NK-92 (cell line): ENCODE measurements around the gene ACBD3.

Experiments
- DNase-seq: peaks from one replicate; lab custom pipeline; 2025; ENCODE audit not compliant: unreplicated experiment; lab: John Stamatoyannopoulos, UW

The ACBD3 gene

GRCh38 chr1:226135059-226135651 is 51.4 kb downstream of the ACBD3 start:
- no peak for DNase-seq

DNA sequence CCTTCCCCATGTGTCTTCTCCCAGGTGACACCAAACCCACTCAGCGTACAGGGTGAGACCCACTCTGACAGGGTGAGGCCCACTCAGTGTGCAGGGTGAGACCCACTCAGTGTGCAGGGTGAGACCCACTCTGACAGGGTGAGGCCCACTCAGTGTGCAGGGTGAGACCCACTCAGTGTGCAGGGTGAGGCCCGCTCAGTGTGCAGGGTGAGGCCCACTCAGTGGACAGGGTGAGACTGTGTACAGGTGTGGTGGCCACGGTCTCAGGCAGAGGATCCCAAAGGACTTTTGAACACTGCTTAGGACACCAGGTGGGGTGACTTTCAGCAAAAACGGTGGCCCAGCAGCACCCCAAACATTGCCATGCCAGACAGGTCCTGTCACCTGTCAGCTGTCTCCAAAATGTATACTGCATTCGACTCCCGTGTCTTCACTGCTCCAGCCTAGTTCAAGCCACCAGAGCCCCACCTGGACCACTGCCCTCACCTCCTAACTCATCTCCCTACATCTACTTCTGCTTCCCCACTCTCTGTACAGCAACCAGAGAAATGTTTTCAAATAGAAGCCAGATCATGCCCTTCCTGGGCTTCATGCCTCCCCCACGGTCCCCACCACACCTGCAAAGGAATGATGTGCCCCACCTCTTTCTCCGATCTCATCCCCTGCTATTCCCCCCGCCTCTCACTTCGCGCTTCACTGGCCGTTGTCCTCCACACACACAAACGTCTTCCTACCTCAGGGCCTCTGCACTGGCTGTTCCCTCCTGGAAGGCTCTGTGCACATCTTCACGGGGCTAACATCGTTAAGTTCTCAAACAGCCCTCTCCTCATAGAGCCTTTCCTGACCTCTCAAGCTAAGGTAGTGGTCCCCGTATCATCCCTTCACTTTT is 52.1 kb downstream of the ACBD3 start:
- no peak for DNase-seq

GRCh38 chr1:226133504-226134123 is 52.9 kb downstream of the ACBD3 start:
- no peak for DNase-seq

DNA sequence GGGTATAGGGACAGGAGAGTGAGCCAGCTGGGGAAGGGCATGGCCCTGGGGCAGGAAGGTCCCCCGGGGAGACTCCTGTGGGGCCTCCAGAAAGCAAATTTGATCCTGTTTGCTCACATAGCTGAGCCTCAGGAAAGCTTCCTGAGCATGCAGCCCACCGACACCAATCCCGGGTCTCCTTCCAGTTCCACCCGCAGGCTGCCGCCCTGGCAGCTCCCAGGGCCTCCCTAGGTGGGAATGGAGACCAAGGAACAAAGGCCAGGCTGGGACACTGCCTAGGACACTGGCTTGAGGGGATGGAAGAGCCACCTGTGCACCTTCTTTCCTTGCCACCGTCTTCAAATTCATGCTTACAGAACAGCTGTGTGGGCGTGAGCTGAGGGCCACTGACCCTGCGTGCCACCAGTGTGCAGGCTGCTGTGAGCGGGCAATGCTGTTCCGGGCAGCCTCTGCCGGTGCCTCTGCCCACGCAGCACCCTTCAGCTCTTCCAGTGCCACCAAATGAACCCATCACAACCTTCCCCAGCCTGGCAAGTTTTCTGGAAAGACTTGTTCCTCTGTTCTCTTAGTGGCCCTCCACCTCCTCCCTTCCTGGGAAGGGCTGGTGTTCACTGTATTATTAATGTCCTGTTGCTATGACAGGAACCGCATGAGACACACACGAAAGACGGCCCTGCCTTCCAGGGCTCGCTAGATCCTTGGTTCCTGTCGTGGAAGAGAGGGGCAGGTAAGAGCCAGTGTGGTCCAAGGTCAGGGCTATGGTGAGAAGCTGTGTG is 53.6 kb downstream of the ACBD3 start:
- DNase-seq = no peak

DNA sequence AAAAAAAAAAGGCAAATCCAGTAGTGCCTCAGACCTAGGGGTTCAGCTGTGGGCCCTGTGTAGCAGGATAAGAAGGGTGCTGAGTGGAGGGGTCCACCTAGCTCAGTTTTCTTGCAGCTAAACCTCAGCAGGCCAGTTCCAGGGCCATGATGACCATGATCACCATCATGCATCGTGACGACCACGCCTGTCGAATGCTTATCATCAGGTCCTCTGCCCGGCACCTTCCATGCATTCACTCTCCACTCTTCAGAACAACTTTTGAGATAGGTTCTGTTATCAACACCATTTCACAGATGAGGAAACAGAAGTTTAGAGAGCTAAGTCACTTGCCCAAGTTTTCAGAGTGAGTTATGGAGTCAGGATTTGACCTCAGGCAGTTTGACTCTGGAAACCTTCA is 54.9 kb downstream of the ACBD3 start:
- no peak for DNase-seq

- no peak for DNase-seq
Observed at GRCh38 chr1:226129230-226129629, 57.3 kb downstream of the ACBD3 start.

- DNase-seq = no peak
Observed at GRCh38 chr1:226128487-226129075, 58.0 kb downstream of the ACBD3 start.

GRCh38 chr1:226126824-226127569 is 59.5 kb downstream of the ACBD3 start:
- no peak for DNase-seq

DNA sequence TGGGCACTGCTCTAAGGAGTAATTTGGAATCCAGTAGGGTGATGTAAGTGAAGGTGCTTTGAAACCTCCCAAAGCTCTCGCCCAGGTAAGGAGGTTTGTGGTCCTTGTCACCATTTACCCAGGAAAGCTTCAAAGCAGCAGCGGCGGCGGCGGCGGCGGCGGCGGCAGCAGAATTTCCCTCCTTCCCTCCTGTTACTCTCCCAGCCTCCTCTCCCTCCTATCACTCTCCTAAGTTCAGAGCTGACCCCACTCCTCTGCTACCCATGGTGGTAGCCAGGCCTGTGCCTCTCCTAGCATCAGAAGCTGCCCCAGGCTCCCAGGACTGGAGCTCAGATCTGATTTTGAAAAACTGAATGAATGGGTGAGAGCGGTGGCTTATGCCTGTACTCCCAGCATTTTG is 60.7 kb downstream of the ACBD3 start:
- no peak for DNase-seq

- DNase-seq = no peak
Observed at GRCh38 chr1:226125097-226125630, 61.4 kb downstream of the ACBD3 start.

GRCh38 chr1:226123591-226124471 is 62.7 kb downstream of the ACBD3 start:
- no peak for DNase-seq

DNA sequence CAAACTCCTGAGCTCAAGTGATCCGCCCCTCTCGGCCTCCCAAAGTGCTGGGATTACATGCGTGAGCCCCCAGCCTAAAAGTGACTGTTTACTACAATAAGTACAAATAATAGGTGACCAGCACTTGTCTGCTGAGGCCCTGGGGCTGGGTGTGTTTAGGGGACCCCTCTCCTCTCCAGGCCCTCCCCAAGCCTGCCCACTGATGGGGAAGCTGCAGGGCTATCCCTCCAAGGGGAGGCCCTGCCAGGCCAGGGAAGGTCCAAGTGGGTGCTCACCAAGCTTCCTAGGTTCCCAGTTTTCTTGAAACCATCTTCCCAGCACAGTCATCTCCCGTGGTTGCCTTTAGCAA is 63.4 kb downstream of the ACBD3 start:
- no peak for DNase-seq

- DNase-seq = no peak
Observed at GRCh38 chr1:226121587-226122400, 64.7 kb downstream of the ACBD3 start.

GRCh38 chr1:226121049-226121586 is 65.4 kb downstream of the ACBD3 start:
- no peak for DNase-seq

DNA sequence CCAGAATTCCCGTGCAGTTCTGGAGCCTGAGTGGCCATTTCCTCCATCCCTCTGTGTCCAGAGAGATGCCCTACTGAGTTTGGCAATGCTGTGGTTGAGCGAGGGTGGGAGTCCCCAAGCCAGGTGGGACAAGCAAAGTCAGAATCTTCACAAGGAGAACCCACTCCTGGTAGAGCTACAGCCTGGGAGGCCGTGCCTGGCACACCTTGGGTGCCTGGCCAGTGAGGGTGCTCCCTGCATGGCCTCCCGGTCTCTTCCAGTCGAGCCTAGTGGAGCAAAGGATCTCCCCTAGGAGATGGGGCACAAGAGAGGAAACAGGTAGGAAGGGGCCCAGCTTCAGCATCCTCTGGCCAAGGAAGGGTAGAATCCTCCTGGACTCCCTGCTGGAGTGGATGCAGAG is 66.1 kb downstream of the ACBD3 start:
- no peak for DNase-seq

DNA sequence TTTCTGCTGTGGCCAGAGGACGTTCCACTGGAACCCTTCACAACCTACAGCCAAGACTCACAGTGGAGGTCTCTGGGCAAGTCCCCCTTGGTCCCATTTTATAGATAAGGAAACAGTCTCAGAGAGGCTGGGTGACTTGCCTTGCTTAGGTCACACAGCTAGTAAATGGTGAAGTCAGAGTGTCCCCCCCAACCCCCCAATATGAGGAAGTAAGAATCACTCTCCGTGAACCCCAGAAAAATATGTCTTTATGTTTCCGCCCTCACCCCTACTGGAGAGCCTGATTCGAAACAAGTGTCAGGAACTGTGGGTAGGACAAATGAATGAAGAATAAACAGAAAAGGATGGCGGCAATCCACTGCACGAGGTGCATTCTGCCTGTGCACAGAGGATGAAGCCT is 67.4 kb downstream of the ACBD3 start:
- no peak for DNase-seq

GRCh38 chr1:226118357-226118756 is 68.2 kb downstream of the ACBD3 start:
- DNase-seq = no peak

- DNase-seq = no peak
Observed at GRCh38 chr1:226117330-226117729, 69.2 kb downstream of the ACBD3 start.
